ENCODE data around the gene ADAMTSL3. TPM values are rescaled to one million over a fixed set of nuclear protein-coding genes. Genes with fewer than 3 reads are reported as not detected.

ADAMTSL3 gene
- total and polyA plus RNA-seq, 3 donors from 2014 or later: 8.6 to 16.4 (median 9.4) TPM

DNA sequence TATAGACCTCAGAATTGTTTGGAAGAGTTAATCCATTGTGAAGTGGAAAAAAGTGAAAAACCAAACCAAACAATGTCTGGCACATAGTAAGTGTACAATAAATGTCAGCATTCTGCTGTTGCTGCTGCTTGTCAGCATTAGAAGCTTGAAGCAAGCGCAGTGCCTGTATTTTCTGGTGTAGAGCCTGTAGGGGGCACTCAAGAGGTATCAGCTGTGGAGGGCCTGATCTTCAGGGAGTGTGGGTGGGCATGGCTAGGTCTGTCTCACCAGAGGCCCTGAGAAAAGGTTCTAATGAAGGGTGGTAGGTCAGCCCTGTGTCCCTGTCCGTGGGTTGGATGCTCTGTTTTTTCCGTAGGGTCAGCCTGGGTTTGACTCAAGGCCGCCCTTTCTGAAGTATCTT, 3.6 kb downstream of the ADAMTSL3 start:
- intact Hi-C loops (cut with DNase I; ENCODE audit: low total_unique reads): no loop called here
- Histone ChIP-seq H3K27me3 (no peaks in the 10 kb centered on the region), H3K9me3 (no peaks in the 10 kb centered on the region), H3K27ac (no peak overlapping the region), H3K4me3 (no peak overlapping the region), H3K4me1 (no peaks in the 10 kb centered on the region), H3K36me3 (ENCODE audit: low read depth, missing control alignments) (no peaks in the 10 kb centered on the region)
- TF ChIP-seq CTCF (IDR thresholded peaks at IDR 0.05): no peak
- TF ChIP-seq POLR2A (IDR thresholded peaks at IDR 0.05): no peak
- DNase-seq: no peak
- 77 to 88% methylated on average over 4 of the region's 4 CpGs for WGBS, 2 donors

GRCh38 chr15:83658430-83659416, 4.8 kb downstream of the ADAMTSL3 start:
- H3K27ac ChIP-seq: no peak overlapping the region

GRCh38 chr15:83659417-83659812, 5.5 kb downstream of the ADAMTSL3 start:
- Histone ChIP-seq H3K27ac (no peak overlapping the region), H3K4me3 (no peak overlapping the region), H3K9me3 (no peaks in the 10 kb centered on the region), H3K27me3 (no peaks in the 10 kb centered on the region), H3K36me3 (ENCODE audit: low read depth, missing control alignments) (no peaks in the 10 kb centered on the region), H3K4me1 (no peaks in the 10 kb centered on the region)
- intact Hi-C loops (cut with DNase I; ENCODE audit: low total_unique reads): no loop called here
- WGBS, 2 donors: 67 to 68% methylated on average over 1 of the region's 1 CpG
- TF ChIP-seq POLR2A (IDR thresholded peaks at IDR 0.05) (no peak), CTCF (IDR thresholded peaks at IDR 0.05) (no peak)
- DNase-seq: no peak

More at GRCh38 chr15:83658430-83659416, 4.8 kb downstream of the ADAMTSL3 start:
- 51% methylated on average over 10 of the region's 10 CpGs for WGBS, 2 donors
- peak; percentile 72 for DNase-seq
- no peaks in the 10 kb centered on the region for H3K4me1 ChIP-seq
- no peak for TF ChIP-seq CTCF (IDR thresholded peaks at IDR 0.05)
- intact Hi-C loops (cut with DNase I; ENCODE audit: low total_unique reads): no loop called here
- H3K9me3 ChIP-seq: no peaks in the 10 kb centered on the region
- H3K4me3 ChIP-seq: no peak overlapping the region
- H3K36me3 ChIP-seq (ENCODE audit: low read depth, missing control alignments): no peaks in the 10 kb centered on the region
- H3K27me3 ChIP-seq: no peaks in the 10 kb centered on the region

DNA sequence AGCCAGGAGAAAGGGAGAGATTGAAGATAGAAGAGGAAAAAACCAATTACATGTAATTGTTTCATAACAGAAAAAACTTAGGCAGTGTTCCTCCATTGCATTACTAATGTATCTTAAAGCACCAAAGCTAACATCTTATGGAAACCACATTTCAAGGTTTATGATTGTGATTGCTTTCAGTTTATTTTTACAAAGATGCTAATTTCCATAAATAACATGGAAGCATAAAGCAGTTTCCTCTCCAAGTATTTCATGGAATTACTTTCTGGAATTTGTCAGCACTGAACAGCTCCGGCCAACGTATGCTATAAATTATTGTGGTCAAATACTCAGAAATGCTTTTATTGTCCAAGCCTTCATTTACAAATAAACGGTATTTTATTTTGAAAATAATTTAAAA, 11.6 kb downstream of the ADAMTSL3 start:
- WGBS, 2 donors: 53 to 63% methylated on average over 3 of the region's 3 CpGs
- TF ChIP-seq CTCF (IDR thresholded peaks at IDR 0.05): no peak
- TF ChIP-seq POLR2A (IDR thresholded peaks at IDR 0.05): no peak
- no peaks in the 10 kb centered on the region for H3K4me1 ChIP-seq
- DNase-seq: no peak
- H3K27ac ChIP-seq: no peak overlapping the region
- H3K4me3 ChIP-seq: no peak overlapping the region
- H3K9me3 ChIP-seq: no peaks in the 10 kb centered on the region
- no peaks in the 10 kb centered on the region for H3K27me3 ChIP-seq
- no peaks in the 10 kb centered on the region for H3K36me3 ChIP-seq (ENCODE audit: low read depth, missing control alignments)
- intact Hi-C loops (cut with DNase I; ENCODE audit: low total_unique reads): no loop called here
